ENCODE measurements around the gene LARGE1.

Gene LARGE1

DNA sequence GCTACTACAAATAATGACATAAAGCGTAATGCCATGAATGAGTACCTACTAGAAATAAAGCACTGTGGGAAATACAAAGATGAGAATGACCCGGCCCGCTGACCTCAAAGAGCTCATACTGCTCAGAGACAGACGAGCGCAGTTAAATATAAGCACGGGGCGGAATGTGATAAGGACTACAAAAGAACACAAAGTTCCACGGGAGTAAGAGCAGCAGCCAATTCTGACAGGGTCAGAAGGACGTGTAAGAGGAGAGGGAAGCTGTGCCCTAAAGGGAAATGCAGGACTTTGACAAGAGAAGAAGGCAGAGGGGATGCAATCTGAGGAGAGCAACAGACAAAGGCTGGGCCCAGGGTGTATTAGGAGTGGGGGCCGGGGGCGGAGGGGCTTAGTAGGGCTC lies 314.6 kb downstream of the LARGE1 start:
- TF ChIP-seq, protein P1, sequence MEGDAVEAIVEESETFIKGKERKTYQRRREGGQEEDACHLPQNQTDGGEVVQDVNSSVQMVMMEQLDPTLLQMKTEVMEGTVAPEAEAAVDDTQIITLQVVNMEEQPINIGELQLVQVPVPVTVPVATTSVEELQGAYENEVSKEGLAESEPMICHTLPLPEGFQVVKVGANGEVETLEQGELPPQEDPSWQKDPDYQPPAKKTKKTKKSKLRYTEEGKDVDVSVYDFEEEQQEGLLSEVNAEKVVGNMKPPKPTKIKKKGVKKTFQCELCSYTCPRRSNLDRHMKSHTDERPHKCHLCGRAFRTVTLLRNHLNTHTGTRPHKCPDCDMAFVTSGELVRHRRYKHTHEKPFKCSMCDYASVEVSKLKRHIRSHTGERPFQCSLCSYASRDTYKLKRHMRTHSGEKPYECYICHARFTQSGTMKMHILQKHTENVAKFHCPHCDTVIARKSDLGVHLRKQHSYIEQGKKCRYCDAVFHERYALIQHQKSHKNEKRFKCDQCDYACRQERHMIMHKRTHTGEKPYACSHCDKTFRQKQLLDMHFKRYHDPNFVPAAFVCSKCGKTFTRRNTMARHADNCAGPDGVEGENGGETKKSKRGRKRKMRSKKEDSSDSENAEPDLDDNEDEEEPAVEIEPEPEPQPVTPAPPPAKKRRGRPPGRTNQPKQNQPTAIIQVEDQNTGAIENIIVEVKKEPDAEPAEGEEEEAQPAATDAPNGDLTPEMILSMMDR (conservative IDR thresholded peaks at IDR 0.05; ENCODE audit: low read length): no peak
- no peak overlapping the region for H3K4me3 ChIP-seq (ENCODE audit: low read length)
- DNase-seq (ENCODE audit: low read depth): no peak

DNA sequence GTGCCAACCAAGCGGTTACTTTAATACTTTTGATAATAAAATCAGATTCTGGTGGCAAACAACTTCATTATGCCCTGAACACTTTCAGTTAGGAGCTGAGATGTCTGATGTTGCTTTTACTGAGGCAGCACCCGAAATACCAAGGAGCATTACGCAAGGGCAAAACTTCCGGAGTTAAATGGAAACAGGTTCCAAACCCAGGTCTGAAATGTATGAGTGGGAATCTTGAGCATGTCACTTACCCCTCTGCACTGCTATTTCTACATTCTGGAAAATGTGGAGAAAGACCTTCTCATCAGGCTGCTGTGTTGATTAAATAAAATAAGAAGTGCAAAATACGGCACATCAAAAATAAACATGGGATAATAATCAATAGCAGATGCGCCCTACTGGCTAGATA lies 315.1 kb downstream of the LARGE1 start:
- peak; percentile 91 for DNase-seq (ENCODE audit: low read depth)
- TF ChIP-seq, protein P1 (conservative IDR thresholded peaks at IDR 0.05; ENCODE audit: low read length): no peak
- no peak overlapping the region for H3K4me3 ChIP-seq (ENCODE audit: low read length)

DNA sequence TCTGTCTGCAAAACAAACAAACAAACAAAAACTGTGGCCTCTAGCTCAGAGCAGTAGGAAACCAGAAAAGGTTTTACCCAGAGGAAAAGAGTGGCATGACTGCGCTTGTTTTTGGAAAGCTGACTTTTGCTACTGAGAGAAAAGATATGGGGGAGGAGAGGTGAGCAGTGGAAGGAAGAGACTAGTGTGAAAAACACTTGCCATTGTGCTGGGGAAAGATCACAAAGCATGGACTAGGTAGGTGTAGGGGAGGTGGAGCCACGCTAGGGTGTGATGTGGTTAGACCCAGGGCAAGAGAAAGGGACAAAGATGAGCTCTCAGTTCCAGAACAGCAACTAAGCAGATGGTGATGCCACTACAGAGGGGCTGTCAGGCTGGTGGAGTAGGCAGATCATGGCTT lies 319.2 kb downstream of the LARGE1 start:
- DNase-seq (ENCODE audit: low read depth): no peak
- no peak overlapping the region for H3K4me3 ChIP-seq (ENCODE audit: low read length)
- TF ChIP-seq, protein P1 (conservative IDR thresholded peaks at IDR 0.05; ENCODE audit: low read length): no peak

DNA sequence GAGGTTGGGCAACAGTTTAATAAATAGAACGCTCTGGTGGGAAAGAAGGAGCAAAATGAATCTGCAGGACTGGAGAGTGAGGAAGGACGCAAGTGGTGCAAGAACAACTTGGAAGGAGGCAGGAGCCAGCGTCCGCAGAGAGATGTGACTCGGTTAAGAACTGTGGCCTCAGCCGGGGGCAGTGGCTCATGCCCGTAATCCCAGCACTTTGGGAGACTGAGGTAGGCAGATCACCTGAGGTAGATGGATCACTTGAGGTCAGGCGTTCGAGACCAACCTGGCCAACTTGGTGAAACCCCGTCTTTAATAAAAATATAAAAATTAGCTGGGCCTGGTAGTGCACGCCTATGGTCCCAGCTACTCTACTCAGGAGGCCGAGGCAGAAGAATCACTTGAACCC lies 319.7 kb downstream of the LARGE1 start:
- no peak overlapping the region for H3K4me3 ChIP-seq (ENCODE audit: low read length)
- DNase-seq (ENCODE audit: low read depth): no peak
- TF ChIP-seq, protein P1 (conservative IDR thresholded peaks at IDR 0.05; ENCODE audit: low read length): no peak

DNA sequence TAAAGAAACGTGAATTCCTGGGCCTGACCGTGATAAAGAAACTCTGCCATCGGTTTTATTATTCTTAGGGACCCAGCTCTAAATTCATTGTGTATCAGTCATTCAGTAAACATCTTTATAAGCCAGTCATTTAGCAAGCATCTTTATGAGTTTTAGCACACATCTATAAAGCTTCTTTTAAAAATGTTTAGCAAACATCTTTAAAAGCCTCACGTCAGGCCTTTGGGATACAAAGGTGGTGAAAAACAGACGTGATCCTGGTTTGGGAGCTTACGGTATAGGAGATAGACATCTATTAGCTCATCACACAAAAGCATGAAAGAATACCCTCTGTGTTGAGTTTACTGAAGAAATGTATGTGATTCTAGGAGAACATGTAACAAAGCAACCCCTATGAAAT lies 320.2 kb downstream of the LARGE1 start:
- TF ChIP-seq, protein P1 (conservative IDR thresholded peaks at IDR 0.05; ENCODE audit: low read length): no peak
- DNase-seq (ENCODE audit: low read depth): no peak
- no peak overlapping the region for H3K4me3 ChIP-seq (ENCODE audit: low read length)

DNA sequence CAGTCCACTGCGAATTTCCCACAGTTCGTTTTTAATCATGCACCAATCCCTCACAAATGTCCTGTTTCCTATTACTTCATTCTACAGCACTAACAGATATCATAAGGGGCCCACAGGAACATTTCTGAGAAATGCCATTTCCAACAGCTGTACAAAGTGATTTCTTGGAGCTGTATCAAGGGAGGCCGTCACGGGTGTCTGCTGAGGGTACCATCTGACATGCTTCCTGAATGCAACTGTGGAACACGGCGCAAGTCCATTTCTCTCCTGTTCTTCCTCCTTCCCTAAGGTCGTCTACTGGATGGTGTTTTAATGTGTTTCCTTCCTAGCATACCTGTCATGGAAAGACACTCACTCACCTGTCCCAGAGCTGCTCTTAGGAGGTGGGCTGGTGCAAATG lies 320.7 kb downstream of the LARGE1 start:
- no peak overlapping the region for H3K4me3 ChIP-seq (ENCODE audit: low read length)
- TF ChIP-seq, protein P1 (conservative IDR thresholded peaks at IDR 0.05; ENCODE audit: low read length): no peak
- no peak for DNase-seq (ENCODE audit: low read depth)

DNA sequence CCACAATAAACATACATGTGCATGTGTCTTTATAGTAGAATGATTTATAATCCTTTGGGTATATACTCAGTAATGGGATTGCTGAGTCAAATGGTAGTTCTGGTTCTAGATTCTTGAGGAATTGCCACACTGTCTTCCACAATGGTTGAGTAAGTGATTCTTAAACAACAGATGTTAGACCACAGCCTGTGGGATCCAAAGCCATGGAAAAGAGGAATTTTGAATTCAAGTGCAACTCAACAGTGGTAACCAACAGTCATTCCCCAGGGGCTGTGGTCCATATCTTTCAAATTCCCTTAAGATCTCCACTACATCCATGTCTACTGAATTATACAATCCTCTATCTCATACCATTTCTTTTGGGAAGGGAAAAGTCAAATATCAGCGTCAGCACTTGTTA lies 321.5 kb downstream of the LARGE1 start:
- TF ChIP-seq, protein P1 (conservative IDR thresholded peaks at IDR 0.05; ENCODE audit: low read length): no peak
- DNase-seq (ENCODE audit: low read depth): peak; percentile 58
- no peak overlapping the region for H3K4me3 ChIP-seq (ENCODE audit: low read length)
